PC-3 (cell line): ENCODE results near the gene FECH. TPM values are rescaled to one million over a fixed set of nuclear protein-coding genes. Genes with fewer than 3 reads are reported as not detected.
"Not testable (repeated sequence)": the region's sequence is repeated elsewhere in the genome, so short reads cannot be mapped to it uniquely, and the experiment has no call there.

Source experiments
- ATAC-seq: fragments of 200-7000 bp; cut with Tn5 transposase; 2 replicates; pipeline ENCODE4 v1.9.1; 2020; ENCODE audit warnings: mild to moderate bottlenecking, moderate library complexity
- BruUV-seq: library from RNA; stranded (reverse); fragments of 400-500 nt; replicated peaks from 2 replicates; lab custom pipeline; 2021; lab: Mats Ljungman, UMichigan
- CTCF ChIA-PET: fragments of 300-600 bp; sonication (Branson Sonifier 250); formaldehyde crosslinking; loops from one replicate; lab custom pipeline; 2022; ENCODE audit warnings: antibody characterized with exemption; lab: Charles Lee
- POLR2A ChIA-PET: fragments of 300-600 bp; sonication (Branson Sonifier 250); formaldehyde crosslinking; loops from one replicate; lab custom pipeline; 2022; ENCODE audit warnings: antibody characterized with exemption; ENCODE audit not compliant: unreplicated experiment; lab: Charles Lee
- DNase-seq: peaks from one replicate; pipeline ENCODE4 v3.0.0-alpha.2; 2015
- H2AFZ ChIP-seq: fragments of 300-600 bp; sonication (generic); 2 replicates; pipeline ENCODE4 v1.6.0; 2016; ENCODE audit warnings: antibody characterized with exemption, low read length
- H3F3A ChIP-seq: fragments of 300-600 bp; sonication (generic); one replicate; pipeline ENCODE4 v1.6.0; 2017; ENCODE audit warnings: antibody characterized with exemption, low read length, control low read depth, mild to moderate bottlenecking; ENCODE audit not compliant: unreplicated experiment
- H3K27ac ChIP-seq: fragments of 300-600 bp; sonication (generic); 2 replicates; pipeline ENCODE4 v1.5.1; 2016; ENCODE audit warnings: mild to moderate bottlenecking, low read length
- H3K27me3 ChIP-seq: fragments of 300-600 bp; sonication (generic); 2 replicates; pipeline ENCODE4 v1.6.1; 2016; ENCODE audit warnings: low read length, mixed read lengths
- H3K36me3 ChIP-seq: fragments of 300-600 bp; sonication (generic); 2 replicates; pipeline ENCODE4 v1.6.1; 2016; ENCODE audit warnings: low read depth, mixed run types, low read length, mixed read lengths
- H3K4me1 ChIP-seq: fragments of 300-600 bp; sonication (generic); 2 replicates; pipeline ENCODE4 v1.5.1; 2016; ENCODE audit warnings: low read length; ENCODE audit not compliant: insufficient read depth
- H3K4me2 ChIP-seq: fragments of 300-600 bp; sonication (generic); 2 replicates; pipeline ENCODE4 v1.6.0; 2016; ENCODE audit warnings: low read length
- H3K4me3 ChIP-seq: fragments of 300-600 bp; sonication (generic); 2 replicates; pipeline ENCODE4 v1.5.1; 2016; ENCODE audit warnings: mild to moderate bottlenecking, low read length, mixed read lengths
- H3K79me2 ChIP-seq: fragments of 300-600 bp; sonication (generic); 2 replicates; pipeline ENCODE4 v1.6.1; 2017; ENCODE audit warnings: low read length, mixed read lengths
- H3K9ac ChIP-seq: fragments of 300-600 bp; sonication (generic); 2 replicates; pipeline ENCODE4 v1.6.0; 2016; ENCODE audit warnings: mild to moderate bottlenecking, low read length
- H3K9me2 ChIP-seq: fragments of 300-600 bp; sonication (generic); replicated peaks from 2 replicates; pipeline ENCODE4 v1.6.1; 2016; ENCODE audit warnings: mixed run types, low read length, mixed read lengths
- H3K9me3 ChIP-seq: fragments of 300-600 bp; sonication (generic); 2 replicates; pipeline ENCODE4 v1.6.1; 2016; ENCODE audit warnings: low read length, mixed read lengths
- H4K20me1 ChIP-seq: fragments of 300-600 bp; sonication (generic); 2 replicates; pipeline ENCODE4 v1.6.1; 2016; ENCODE audit warnings: low read length, mixed read lengths
- EZH2 ChIP-seq: fragments of 300-600 bp; sonication (generic); IDR thresholded peaks from one replicate; pipeline ENCODE4 v1.6.1; 2017; ENCODE audit warnings: antibody characterized with exemption, mild to moderate bottlenecking, low read length; ENCODE audit not compliant: unreplicated experiment
- EZH2phosphoT487 ChIP-seq: fragments of 300-600 bp; sonication (generic); IDR thresholded peaks from 2 replicates; pipeline ENCODE4 v1.6.1; 2018; ENCODE audit warnings: mild to moderate bottlenecking, antibody characterized with exemption, low read length, borderline replicate concordance
- intact Hi-C: fragments of 100-400 bp; cut with micrococcal nuclease; formaldehyde crosslinking; loops from 2 replicates; pipeline ENCODE4 v1.9.0; 2023
- total RNA-seq: library from RNA; depleted of rRNA; stranded (reverse); fragments of >200 nt; gene quantifications from 2 replicates; pipeline ENCODE4 v1.2.3, GENCODE V29; 2014
- TF ChIP-seq, protein P1 (sequence below): fragments of 300-600 bp; sonication (generic); conservative IDR thresholded peaks from 2 replicates; pipeline ENCODE4 v1.5.1; 2017; ENCODE audit warnings: antibody characterized with exemption, low read depth, mild to moderate bottlenecking, low read length

The FECH gene
- total RNA-seq, 1 experiment from 2014 or later: 136 TPM

DNA sequence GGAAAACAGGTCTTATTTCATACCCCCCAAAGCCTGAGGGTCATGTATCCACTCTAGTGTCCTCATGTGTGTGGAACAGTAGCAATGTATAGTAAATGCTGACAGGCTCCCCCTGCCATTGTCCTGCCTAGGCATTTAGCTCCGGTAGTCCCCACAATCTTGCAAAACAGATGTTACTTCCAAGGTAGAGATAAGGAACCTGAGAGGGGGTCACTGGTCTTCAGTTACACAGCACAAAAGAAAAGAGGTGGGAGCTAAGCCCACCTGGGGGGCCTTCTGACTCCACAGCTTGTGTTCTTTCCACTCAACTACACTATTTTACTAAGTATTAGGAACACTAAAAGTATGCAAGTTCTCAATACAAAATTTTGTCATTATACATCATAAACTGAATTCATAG, 17.4 kb upstream of the FECH start:
- CTCF ChIA-PET: no interaction called here

DNA sequence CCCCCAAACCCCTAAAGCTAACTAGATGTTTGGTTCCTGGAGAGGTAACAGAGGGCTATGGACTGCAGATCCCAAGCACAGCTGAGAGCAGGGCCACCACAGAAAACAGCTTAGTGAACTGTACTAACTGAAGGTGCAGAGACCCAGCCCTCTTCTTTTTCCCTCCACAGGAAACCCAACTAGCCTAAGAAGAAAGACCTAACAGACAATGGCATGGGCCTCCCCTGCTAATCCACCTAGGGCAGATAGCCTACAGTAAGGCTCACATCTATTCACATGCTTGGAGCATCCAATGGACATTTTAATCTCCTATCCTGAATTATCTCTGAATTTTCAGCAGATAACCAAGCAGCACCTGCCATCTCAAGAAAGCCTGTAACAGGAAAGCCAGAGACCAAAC, 8.8 kb upstream of the FECH start:
- no peaks in the 10 kb centered on the region for H3F3A ChIP-seq
- peaks cover 16% of the 10 kb centered on the region for H3K36me3 ChIP-seq
- no peaks in the 10 kb centered on the region for H3K27me3 ChIP-seq
- H4K20me1 ChIP-seq: no peaks in the 10 kb centered on the region
- H3K4me3 ChIP-seq: no peak overlapping the region
- BruUV-seq: no TSS peak
- ChIA-PET CTCF (no interaction called here), POLR2A (no interaction called here)
- ATAC-seq (no peak), DNase-seq (no peak)
- H3K79me2 ChIP-seq: no peaks in the 10 kb centered on the region
- no peak overlapping the region for H3K9ac ChIP-seq
- no peak overlapping the region for H2AFZ ChIP-seq
- no peak overlapping the region for H3K27ac ChIP-seq
- no peaks in the 10 kb centered on the region for H3K4me1 ChIP-seq
- intact Hi-C loops: no loop called here
- H3K9me2 ChIP-seq: no peaks in the 10 kb centered on the region
- no peaks in the 10 kb centered on the region for H3K9me3 ChIP-seq
- no peak for TF ChIP-seq EZH2
- no peak for TF ChIP-seq EZH2phosphoT487
- H3K4me2 ChIP-seq: no peak overlapping the region

More for the DNA sequence above, 17.4 kb upstream of the FECH start:
- Histone ChIP-seq H3K9me3 (no peaks in the 10 kb centered on the region), H4K20me1 (no peaks in the 10 kb centered on the region), H3F3A (no peaks in the 10 kb centered on the region), H3K4me1 (no peaks in the 10 kb centered on the region), H2AFZ (no peak overlapping the region), H3K27ac (no peak overlapping the region), H3K9ac (no peak overlapping the region), H3K9me2 (no peaks in the 10 kb centered on the region), H3K36me3 (peaks cover 75% of the 10 kb centered on the region), H3K4me2 (no peak overlapping the region), H3K4me3 (no peak overlapping the region), H3K27me3 (no peaks in the 10 kb centered on the region), H3K79me2 (no peaks in the 10 kb centered on the region)
- intact Hi-C loops: no loop called here
- no peak for DNase-seq
- TF ChIP-seq EZH2phosphoT487 (no peak), EZH2 (no peak)
- TF ChIP-seq, protein P1, sequence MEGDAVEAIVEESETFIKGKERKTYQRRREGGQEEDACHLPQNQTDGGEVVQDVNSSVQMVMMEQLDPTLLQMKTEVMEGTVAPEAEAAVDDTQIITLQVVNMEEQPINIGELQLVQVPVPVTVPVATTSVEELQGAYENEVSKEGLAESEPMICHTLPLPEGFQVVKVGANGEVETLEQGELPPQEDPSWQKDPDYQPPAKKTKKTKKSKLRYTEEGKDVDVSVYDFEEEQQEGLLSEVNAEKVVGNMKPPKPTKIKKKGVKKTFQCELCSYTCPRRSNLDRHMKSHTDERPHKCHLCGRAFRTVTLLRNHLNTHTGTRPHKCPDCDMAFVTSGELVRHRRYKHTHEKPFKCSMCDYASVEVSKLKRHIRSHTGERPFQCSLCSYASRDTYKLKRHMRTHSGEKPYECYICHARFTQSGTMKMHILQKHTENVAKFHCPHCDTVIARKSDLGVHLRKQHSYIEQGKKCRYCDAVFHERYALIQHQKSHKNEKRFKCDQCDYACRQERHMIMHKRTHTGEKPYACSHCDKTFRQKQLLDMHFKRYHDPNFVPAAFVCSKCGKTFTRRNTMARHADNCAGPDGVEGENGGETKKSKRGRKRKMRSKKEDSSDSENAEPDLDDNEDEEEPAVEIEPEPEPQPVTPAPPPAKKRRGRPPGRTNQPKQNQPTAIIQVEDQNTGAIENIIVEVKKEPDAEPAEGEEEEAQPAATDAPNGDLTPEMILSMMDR: no peak
- BruUV-seq: no TSS peak
- no peak for ATAC-seq
- POLR2A ChIA-PET: no interaction called here

DNA sequence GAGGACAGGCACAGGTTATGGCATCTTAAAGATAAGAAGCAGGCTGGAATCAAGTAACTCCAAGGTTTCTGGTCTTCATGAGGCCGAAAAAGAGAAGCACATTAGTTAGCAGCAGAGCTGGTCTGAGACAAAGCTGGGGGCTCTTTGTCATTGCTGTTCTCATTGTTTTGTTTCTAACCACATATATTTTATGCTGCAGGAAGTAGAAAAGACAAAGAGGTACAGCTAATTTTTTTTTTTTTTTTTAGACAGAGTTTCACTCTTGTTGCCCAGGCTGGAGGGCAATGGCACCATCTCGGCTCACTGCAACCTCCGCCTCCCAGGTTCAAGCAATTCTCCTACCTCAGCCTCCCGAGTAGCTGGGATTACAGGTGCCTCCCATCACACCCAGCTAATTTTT, 6.2 kb upstream of the FECH start:
- DNase-seq, BruUV-seq, H3K4me1 ChIP-seq, H2AFZ ChIP-seq, H3K79me2 ChIP-seq, intact Hi-C loops, H4K20me1 ChIP-seq, ATAC-seq, H3F3A ChIP-seq, H3K36me3 ChIP-seq, CTCF ChIA-PET, H3K9me2 ChIP-seq, H3K27me3 ChIP-seq, H3K4me2 ChIP-seq, H3K4me3 ChIP-seq, H3K9ac ChIP-seq, POLR2A ChIA-PET, H3K9me3 ChIP-seq, H3K27ac ChIP-seq: not testable (repeated sequence)

- Histone ChIP-seq H3F3A (peaks cover 9% of the 10 kb centered on the region), H3K4me1 (peaks cover 15% of the 10 kb centered on the region), H2AFZ (no peak overlapping the region), H3K9ac (no peak overlapping the region), H3K27me3 (no peaks in the 10 kb centered on the region), H3K36me3 (no peaks in the 10 kb centered on the region), H3K9me2 (no peaks in the 10 kb centered on the region), H3K9me3 (no peaks in the 10 kb centered on the region), H3K79me2 (peaks cover 19% of the 10 kb centered on the region), H3K4me2 (no peak overlapping the region), H4K20me1 (no peaks in the 10 kb centered on the region), H3K4me3 (no peak overlapping the region), H3K27ac (no peak overlapping the region)
- ChIA-PET POLR2A (no interaction called here), CTCF (no interaction called here)
- ATAC-seq: no peak
- DNase-seq: no peak
- intact Hi-C loops: no loop called here
- TF ChIP-seq EZH2 (no peak), EZH2phosphoT487 (no peak)
- TF ChIP-seq, protein P1: no peak
- BruUV-seq: no TSS peak
Measured at GRCh38 chr18:57589161-57589560, 2.7 kb upstream of the FECH start.
